NK-92 treated with Interleukin-12 subunit alpha and Interleukin-12 subunit beta, amount 100 ng/mL, for 24 hours (cell line): Measurements from ENCODE around the gene PLCL1.

Source experiments
- DNase-seq: peaks from one replicate; lab custom pipeline; 2025; lab: John Stamatoyannopoulos, UW

The PLCL1 gene

DNA sequence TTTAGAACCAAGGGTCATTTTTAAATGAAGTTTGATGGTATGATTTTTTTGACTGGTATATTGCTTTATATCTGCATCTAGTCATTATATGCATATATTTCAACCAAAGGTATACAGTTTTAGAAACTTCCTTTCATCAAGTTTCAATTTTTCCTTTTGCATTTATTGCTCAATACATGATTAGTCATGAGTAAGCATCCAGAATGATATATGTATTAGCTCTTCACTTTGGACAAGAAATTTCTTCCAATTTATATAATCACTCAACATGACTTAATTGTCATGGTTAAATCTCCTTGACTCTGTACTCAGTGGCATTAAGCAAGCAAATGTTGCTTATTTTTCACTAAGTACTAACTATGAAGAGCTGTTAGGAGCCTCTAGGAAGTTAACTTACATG lies 123.6 kb downstream of the PLCL1 start:
- DNase-seq: no peak

DNA sequence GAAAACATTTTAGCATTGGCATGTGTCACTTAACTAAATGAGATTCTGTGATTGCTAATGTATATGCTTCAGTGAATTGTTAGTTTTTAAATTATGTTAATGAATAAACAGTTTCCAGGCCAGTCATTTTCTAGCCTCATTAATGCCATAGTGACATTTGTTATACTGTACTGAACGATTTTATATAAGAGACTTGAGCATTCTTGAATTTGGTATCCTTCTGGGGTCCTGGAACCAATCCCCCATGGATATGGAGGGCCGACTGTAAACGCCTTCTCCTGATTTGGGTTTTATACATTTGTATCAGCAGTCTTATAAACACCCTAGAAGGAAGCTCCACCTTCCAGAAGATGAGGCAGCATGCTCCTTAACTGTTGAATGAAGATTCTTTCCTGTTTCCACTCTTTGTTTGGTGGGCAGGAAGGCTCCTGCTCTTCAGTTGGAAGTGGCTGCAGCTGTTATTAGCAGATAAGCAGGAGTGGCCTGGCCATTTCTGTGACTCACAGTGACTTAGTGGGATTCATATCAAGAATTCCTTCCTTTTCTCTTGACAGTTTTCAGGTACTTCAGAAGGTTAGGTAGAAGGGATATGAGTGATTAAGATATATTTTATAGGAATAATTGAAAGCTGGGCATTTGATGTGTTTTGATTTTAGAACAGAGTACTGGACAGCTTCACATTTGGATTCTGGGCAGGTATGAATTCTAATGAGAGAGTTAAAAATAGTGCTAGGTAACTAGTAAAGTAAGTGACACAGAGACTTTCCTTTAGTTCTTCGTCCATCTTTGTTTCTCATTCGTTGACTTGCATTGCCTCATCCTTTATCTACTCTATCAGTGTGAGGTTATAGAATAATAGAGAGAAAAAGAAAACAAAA lies 124.9 kb downstream of the PLCL1 start:
- DNase-seq: no peak

DNA sequence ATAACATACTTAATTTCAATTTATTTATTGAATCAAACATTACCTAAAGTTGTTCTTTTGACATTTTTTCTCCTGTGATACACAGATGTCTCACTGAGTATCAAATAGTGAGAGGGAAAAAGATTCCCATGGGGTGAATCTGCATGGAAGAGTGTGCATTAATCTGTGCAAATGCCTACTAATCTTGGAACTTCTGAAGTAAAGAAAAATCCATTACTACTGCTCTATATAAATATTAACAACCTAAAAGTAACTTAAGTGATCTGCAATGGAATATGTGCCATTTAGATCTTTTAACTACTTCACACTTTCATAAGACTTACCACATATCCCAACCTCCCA lies 125.5 kb downstream of the PLCL1 start:
- DNase-seq: no peak

DNA sequence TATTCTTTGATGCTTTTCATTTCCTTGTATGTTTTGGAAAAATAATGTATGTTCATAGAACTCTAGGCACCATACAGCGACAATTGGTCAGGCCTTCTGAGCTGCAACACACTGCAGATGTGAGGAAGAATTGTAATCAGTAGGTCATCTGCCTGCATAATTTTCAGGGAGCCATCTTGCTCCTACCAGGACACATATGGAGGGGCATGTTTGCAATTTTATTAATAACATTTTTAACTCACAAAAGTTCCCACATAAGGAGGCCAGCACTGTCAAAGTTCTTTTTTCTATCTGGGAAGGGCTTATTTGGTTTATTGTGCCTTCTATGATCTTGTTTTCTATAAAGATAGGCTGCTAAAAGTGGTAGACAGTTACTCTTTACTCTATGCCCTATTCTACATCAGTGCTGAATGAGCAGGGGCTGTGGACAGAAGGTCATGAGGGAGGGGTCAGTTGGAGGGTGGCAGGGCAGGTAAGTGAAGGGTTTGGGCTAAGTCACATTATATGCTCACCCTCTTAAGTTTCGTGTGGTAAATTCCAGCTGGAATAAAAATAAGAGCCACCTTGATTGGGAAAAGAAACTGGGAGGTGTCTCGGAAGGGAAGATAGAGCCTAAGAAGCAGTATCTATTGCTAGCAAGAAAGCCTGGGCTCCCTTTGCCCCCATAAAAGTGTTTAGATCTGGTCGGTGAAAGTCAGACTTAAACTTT lies 126.3 kb downstream of the PLCL1 start:
- no peak for DNase-seq

DNA sequence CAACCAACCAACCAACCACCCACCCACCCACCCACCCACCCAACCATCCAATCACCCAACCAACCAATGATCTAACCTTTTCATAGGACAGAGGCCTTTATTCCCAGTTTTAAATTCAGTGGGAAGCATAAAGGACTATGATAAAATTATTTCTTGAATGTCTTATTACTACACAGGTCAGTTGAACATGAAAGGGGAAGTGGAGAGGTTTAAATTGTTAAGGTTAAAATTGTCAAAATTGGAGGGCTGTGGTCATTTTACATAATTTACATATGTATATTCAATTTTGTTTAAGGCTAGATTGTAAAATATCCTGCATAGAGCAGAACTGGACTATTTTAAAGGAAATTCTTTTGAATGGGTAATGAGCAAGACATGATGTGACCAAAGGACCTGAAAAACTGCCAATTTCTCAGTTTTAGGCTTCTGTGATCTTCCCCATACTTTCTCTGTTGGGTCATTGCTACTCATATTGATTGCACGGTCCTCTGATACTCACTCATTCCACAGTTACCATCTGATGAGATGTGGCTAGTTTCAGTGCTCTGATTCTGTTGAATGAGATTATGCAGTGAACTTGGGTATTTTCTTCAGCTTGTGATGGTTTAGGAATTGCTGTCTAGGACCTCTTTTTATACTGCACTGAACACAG lies 127.4 kb downstream of the PLCL1 start:
- no peak for DNase-seq

DNA sequence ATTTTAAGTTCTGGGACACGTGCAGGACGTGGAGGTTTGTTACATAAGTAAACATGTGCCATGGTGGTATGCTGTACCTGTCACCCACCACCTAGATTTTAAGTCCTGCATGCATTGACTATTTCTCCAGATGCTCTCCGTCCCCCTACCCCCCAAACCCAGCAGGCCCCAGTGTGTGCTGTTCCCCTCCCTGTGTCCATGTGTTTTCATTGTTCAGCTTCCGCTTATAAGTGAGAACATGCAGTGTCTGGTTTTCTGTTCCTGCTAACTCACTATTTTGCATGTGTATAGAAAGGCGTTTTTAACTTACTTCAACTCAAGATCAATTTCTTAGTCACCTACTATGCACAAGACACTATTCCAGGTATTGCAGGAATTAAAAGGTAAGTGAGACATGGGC lies 128.0 kb downstream of the PLCL1 start:
- DNase-seq: no peak

DNA sequence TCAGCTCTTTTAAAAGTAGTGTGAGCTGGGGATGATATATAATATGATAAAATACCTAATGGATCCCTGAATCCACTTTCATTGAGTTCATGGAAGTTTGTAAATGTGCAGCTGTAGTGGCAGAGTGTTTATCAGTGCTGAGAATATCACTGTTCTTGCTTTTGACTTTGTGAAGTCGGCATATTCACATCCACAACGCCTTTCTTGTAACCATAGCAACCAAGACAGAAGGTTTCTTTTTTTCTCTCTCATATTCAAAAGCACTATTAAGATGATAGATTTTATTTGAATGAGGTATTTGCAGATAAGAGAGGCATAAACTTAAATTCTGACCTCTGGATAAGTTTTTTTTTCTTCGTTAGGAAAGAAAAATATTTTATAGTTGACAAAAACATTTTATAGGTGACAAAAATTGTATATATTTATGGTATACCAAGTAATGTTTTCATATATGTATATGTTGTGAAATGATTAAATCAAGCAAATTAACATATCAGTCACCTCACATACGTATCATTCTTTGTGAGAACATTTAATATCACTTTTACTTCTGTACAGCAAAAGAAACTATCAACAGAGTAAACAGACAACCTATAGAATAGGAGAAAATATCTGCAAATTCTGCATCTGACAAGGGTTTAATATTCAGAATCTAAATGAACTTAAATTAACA lies 130.0 kb downstream of the PLCL1 start:
- no peak for DNase-seq

DNA sequence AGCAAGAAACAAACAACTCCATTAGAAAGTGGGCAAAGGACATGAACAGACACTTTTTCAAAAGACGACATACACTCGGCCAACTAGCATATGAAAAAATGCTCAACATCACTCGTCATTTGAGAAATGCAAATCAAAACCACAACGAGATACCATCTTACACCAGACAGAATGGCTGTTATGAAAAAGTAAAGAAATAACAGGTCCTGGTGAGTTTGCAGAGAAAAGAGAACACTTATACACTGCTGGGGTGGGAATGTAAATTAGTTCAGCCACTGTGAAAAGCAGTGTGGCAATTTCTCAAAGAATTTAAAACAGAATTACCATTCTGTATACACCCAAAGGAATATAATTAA lies 130.5 kb downstream of the PLCL1 start:
- DNase-seq: no peak

DNA sequence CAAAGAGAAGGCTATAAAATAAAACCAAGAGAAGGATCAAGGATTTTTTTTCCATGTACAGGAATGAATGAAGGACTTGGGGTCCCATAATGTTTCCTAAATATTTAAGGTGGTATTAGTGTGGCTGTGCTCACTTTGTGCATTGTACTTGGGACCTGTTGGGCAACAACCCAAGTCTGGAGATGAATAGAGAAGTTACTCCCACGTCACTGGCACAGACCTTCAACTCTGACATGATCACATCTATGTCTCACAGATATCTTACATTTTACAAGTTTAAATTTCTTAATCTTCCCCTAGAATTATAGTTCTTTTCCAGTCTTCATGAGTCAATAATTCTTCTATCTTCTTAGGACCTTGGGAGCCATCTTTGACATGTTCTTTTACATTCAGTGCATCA lies 133.4 kb downstream of the PLCL1 start:
- no peak for DNase-seq

DNA sequence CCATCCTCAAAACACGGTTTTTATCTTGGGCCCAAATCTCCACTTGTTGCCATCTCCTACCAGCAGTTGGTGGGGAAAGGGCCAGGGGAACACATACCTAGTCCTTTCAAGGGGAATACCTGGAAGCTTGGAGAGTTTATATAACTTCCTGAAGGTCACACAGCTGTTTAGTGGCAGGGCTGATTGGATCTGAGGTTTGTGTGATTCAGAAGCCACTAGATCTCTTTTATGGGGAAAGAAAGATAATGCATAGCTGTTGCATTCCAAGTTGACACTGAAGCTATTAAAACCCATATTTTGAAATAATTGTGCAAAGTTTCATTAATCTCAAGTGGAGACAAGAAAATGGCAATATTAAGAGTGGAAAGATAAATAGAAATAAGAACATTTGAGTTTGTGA lies 134.2 kb downstream of the PLCL1 start:
- no peak for DNase-seq

DNA sequence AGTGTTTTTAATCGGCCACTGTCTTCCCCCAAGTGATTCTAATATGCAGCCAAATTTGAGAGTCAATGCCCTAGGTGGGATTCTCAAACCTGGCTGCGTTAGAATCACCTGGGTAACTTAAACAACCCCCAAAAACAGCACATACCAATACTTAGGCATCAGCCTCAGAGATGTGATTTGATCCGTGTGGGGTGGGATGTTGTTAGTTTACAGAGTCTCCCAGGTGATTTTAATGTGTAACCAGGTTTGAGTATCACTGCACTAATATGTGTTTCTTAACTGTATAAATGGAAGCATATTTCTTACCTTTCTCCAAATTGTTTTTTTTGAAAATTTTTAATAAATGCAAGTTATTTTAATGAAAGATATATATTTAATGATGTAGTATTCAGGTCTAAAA lies 135.4 kb downstream of the PLCL1 start:
- no peak for DNase-seq

DNA sequence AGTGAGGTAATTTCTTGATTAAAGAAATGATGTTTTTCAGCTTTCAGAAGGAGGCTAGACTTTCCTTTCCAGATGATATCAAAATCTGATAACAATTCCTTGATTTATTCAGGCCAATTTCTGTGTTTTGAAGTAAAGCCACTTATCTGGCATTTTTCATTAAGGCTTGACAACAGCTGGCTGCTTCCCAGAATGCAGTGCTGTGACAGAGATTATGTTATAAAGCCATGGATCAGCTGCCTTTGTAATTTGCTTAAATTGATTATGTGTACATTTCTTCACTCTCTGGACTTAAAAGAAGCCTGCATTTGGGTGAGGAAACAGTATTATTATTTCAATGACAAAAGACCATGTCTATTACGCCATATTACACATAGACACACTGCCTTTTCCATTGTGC lies 136.0 kb downstream of the PLCL1 start:
- DNase-seq: no peak

DNA sequence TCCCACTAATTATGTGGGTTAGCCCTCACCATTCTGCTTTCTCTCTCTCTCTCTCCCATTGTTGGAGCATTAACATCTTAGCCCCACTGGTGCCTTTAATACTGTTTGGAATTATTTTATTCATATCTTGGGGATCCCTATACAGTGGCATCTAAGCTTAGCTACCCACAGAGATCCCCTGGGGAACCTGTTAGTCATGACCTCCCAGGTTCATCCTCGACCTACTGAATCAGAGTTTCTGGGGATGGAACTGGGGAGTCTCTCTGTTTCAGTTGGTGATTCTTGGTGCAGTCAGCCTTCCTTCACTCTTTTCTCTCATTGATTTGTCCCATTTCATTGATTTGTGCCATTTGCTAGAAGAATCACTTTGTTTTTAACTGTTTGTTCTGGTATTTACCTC lies 137.3 kb downstream of the PLCL1 start:
- DNase-seq: no peak

DNA sequence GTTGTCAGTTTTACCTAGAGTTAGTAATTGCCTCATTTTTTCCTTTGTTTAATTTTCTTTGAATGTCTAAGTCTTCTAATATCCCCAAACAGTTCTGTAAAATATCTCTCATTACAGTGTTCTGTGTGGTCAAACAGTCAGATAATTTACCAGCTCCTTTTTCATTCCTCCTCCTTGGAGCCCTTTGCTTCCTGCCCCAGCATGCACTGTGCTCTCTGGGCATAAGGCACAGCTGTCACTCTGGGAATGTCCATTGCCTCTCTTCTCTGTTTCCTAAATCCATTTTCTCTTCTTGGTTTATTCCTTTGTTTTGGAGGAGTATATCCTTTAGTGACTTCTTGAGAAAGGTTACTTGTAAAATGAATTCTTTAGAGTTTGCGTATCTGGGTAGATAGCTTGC lies 139.3 kb downstream of the PLCL1 start:
- no peak for DNase-seq

DNA sequence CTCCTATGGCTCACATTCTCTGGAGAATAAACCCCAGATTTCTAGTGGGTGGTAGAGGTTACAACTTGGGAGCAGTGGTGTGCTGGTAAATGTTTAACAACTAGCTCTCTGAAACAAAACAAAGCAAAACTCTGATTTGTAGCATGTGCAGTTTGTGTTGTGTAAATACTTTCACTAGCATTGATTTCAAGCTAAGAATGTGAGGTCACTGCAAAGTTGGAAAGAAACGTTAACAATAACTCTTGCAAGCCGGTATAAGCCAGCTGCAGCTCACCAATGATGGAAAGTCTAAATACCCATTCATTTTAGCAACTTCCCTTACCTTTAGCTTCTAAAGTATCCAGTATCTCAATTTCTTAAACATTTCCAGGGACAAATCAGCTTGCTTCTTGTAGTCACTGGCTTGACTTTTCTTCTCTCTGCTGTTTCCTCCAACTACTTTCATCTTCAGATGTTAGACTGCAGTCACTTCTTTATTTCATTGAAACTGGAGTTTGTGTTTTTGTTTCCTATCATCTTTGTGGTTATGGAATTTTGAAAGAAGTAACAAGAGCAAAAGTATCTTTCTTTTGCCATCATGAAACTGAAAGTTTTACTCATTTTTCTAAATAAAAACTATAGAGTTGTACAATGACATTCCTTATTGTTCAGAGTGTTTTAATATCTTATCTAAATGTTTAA lies 140.2 kb downstream of the PLCL1 start:
- no peak for DNase-seq

DNA sequence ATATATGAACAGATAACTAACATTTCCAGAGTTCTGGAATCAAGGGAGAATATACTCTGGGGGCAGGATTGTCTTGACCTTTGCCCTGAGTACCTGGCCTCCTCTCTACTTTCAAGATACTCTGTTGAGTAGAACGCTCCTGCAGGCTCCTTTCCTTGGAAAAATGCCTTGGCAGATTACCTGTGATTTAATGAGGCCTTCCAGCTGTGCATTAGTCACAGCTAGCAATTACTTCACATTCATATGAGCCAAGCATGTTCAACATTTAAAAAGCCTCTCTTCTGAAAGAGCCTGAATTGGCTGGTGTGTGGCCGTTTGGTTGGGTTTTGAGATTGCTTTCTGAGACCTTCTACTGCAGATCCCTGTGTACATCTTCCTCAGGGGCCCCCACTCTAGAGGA lies 142.2 kb downstream of the PLCL1 start:
- no peak for DNase-seq

DNA sequence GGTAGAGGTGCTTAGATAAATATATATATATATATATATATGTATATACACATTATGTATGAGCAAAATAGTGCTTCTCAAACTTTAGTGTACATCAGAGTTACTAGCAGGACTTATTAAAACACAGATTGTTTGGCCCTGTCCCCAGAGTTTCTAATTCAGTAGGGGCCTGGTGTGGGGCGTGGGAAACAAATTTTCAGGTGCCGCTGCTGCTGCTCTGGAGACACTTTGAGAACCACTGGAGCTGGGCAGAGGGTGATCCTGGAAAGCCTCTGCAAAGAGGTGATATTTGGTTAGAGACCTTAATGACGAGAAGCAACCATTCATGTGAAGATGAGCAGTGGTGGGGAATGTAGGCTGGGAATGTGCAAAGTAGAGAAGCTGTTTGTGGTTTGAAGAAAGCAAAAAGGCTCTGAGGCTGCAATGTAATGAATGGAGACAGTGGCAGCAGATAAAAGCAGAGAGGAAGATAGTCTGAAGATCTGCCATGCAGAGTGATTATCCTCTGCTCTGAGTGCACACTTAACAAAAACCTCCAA lies 142.9 kb downstream of the PLCL1 start:
- DNase-seq: no peak

DNA sequence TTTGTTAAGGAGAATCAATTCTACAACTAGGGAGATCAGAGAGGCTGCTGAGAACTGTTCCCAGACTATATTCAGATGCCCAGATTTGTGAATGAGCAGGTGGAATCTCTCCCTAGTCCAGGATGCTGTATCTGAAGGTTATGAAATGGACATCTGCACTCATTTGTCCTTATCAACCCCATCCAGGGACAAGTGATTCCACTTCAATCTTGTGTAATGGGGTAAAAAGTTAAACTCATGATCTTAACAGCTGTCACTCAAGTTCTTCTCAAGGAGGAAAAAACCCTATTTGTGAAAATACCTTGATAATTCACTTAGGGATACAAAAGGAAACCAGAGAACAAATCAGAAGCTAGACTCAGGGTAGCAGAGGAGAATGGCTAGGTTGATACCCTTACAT lies 144.8 kb downstream of the PLCL1 start:
- DNase-seq: no peak

DNA sequence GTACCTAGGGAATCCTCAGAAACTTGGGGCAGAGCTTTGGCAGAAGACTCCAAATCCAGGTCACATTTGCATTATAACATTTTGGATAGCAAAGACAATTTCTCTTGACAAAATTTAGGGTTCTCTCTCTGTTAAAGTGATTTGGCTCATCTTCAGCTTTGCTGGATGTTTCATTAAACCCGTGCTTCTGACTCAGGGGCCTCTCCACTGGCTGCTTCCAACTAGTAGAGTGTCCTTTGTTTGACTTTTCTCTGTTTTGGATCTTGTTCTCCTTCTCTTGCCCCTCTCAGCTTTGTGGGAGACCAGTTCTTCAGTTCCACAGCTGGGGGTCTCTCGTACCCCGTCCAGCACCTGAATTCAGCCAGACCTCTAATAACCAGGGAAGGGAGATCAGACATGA lies 145.6 kb downstream of the PLCL1 start:
- no peak for DNase-seq

DNA sequence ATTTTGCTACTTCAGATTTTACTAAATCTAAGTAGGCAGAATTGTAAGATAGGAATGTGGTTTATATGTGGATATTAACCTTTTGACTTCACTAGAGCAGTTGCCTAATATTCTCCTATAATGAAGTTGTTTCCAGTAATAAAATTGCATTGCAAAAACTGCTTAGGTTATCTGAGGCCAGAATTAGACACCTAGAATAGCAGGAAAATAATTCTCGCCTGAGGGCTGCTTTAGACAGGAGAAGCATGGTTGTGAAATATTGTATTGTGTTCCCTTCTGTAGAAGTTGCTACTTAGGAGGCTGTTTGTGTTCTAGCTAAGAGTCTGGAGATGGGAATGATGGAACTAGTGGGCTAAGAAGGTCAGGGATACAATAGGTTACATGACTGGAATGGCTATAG lies 146.3 kb downstream of the PLCL1 start:
- DNase-seq: no peak

DNA sequence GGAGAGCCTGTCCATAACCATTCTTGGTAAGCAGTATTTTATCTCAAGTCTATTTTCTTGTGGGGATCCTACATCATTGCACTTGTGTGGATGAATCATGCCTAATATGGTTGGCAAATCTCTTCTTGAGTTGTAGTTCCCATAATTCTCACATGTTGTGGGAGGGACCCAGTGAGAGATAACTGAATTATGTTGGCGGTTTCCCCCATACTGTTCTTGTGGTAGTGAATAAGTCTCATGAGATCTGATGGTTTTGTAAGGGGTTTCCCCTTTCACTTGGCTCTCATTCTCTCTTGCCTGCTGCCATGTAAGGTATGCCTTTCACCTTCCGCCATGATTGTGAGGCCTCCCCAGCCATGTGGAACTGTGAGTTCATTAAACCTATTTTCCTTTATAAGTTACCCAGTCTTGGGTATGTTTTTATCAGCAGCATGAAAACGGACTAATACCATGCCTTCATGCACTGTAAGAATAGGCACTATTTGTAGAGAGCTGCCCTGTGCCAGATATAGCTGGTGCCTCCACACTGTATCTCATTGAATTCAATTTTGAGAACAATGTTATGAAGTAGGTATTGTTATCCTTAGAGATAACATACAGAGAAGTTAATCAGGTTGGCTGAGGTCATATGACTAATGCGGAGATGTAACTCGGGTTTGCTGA lies 148.3 kb downstream of the PLCL1 start:
- DNase-seq: no peak
